HepG2 (cell line): ENCODE data around the gene STIP1. TPM values are rescaled to one million over a fixed set of nuclear protein-coding genes. Genes with fewer than 3 reads are reported as not detected.

Source experiments
- ADNP ChIP-seq: sonication (generic); formaldehyde crosslinking; IDR thresholded peaks from 2 replicates; pipeline ENCODE4 v1.4.0; 2020; ENCODE audit warnings: missing genetic modification reagents
- CENPBD1 ChIP-seq: sonication (generic); formaldehyde crosslinking; IDR thresholded peaks from 2 replicates; pipeline ENCODE4 v1.8.0; 2022; ENCODE audit warnings: missing genetic modification reagents, low read depth, mild to moderate bottlenecking, borderline replicate concordance
- CREB1 ChIP-seq, 2 experiments: fragments of 450-650 bp in 1 of 2; IDR thresholded peaks; 2 replicates each; pipeline ENCODE4 v1.6.1; 2016 to 2017; ENCODE audit warnings: control low read depth in 1 of 2, mild to moderate bottlenecking in 1 of 2, missing compliant biosample characterization in 1 of 2, missing genetic modification characterization in 1 of 2
- FOSL1 ChIP-seq: sonication (generic); formaldehyde crosslinking; IDR thresholded peaks from 2 replicates; pipeline ENCODE4 v1.9.0; 2021; ENCODE audit warnings: missing genetic modification reagents, borderline replicate concordance
- GTF2F1 ChIP-seq: fragments of 150-350 bp; IDR thresholded peaks from 2 replicates; pipeline ENCODE4 v1.6.1; 2014; ENCODE audit warnings: low read length
- GTF3A ChIP-seq: sonication (generic); formaldehyde crosslinking; conservative IDR thresholded peaks from 2 replicates; pipeline ENCODE4 v1.4.0; 2020; ENCODE audit warnings: mild to moderate bottlenecking, missing genetic modification reagents
- IKZF5 ChIP-seq: IDR thresholded peaks from 2 replicates; pipeline ENCODE4 v1.6.1; 2018; ENCODE audit warnings: missing genetic modification reagents, mild to moderate bottlenecking, missing compliant biosample characterization
- MED13 ChIP-seq: sonication (generic); formaldehyde crosslinking; IDR thresholded peaks from 2 replicates; pipeline ENCODE4 v1.5.0; 2020; ENCODE audit warnings: missing genetic modification reagents
- MXD3 ChIP-seq: IDR thresholded peaks from 2 replicates; pipeline ENCODE4 v1.6.1; 2016; ENCODE audit warnings: mild to moderate bottlenecking, missing biosample characterization, missing genetic modification reagents
- NAIF1 ChIP-seq: sonication (generic); formaldehyde crosslinking; IDR thresholded peaks from 2 replicates; pipeline ENCODE4 v1.5.0; 2020; ENCODE audit warnings: mild to moderate bottlenecking, missing genetic modification reagents, borderline replicate concordance
- NFATC3 ChIP-seq: sonication (generic); formaldehyde crosslinking; IDR thresholded peaks from 2 replicates; pipeline ENCODE4 v1.5.1; 2020; ENCODE audit warnings: mild to moderate bottlenecking, missing genetic modification reagents
- NKX3-1 ChIP-seq: sonication (generic); formaldehyde crosslinking; IDR thresholded peaks from 2 replicates; pipeline ENCODE4 v1.5.0; 2020; ENCODE audit warnings: missing genetic modification reagents
- ONECUT2 ChIP-seq: sonication (generic); formaldehyde crosslinking; IDR thresholded peaks from 2 replicates; pipeline ENCODE4 v1.4.0; 2020; ENCODE audit warnings: missing genetic modification reagents
- PRDM10 ChIP-seq: sonication (generic); formaldehyde crosslinking; IDR thresholded peaks from 2 replicates; pipeline ENCODE4 v1.4.0; 2020; ENCODE audit warnings: low read depth, missing genetic modification reagents
- RBFOX2 ChIP-seq: fragments of 200-400 bp; formaldehyde crosslinking; IDR thresholded peaks from 2 replicates; pipeline ENCODE4 v1.6.1; 2017; ENCODE audit warnings: low read depth, mild to moderate bottlenecking, low read length
- RELA ChIP-seq: sonication (generic); formaldehyde crosslinking; IDR thresholded peaks from 2 replicates; pipeline ENCODE4 v1.4.0; 2020; ENCODE audit warnings: missing genetic modification reagents
- SMAD1 ChIP-seq: sonication (generic); formaldehyde crosslinking; IDR thresholded peaks from 2 replicates; pipeline ENCODE4 v1.4.0; 2020; ENCODE audit warnings: missing genetic modification reagents, low read depth, mild to moderate bottlenecking, borderline replicate concordance
- ZNF260 ChIP-seq: sonication (generic); formaldehyde crosslinking; IDR thresholded peaks from 2 replicates; pipeline ENCODE4 v1.4.0; 2020; ENCODE audit warnings: missing genetic modification reagents, low read depth, mild to moderate bottlenecking, borderline replicate concordance
- ZNF30 ChIP-seq: sonication (generic); formaldehyde crosslinking; IDR thresholded peaks from 2 replicates; pipeline ENCODE4 v1.5.0; 2020; ENCODE audit warnings: mild to moderate bottlenecking, missing genetic modification reagents
- ZNF550 ChIP-seq: sonication (generic); formaldehyde crosslinking; IDR thresholded peaks from 2 replicates; pipeline ENCODE4 v1.4.0; 2020; ENCODE audit warnings: mild to moderate bottlenecking, missing genetic modification reagents, borderline replicate concordance
- ZNF619 ChIP-seq: sonication (generic); formaldehyde crosslinking; IDR thresholded peaks from 2 replicates; pipeline ENCODE4 v1.4.0; 2020; ENCODE audit warnings: mild to moderate bottlenecking, missing genetic modification reagents
- ZSCAN12 ChIP-seq: sonication (generic); formaldehyde crosslinking; IDR thresholded peaks from 2 replicates; pipeline ENCODE4 v1.9.0; 2021; ENCODE audit warnings: mild to moderate bottlenecking, missing genetic modification reagents
- polyA plus RNA-seq, 8 experiments: library from polyadenylated mRNA; depleted of rRNA in 3 of 8; stranded (reverse) in 7 of 8; unstranded in 1 of 8; fragments of >200 nt; fragmentation: Illumina TruSeq in 4 of 8; extraction: Trizol in 4 of 8; gene quantifications; 2 replicates each; pipeline versions ENCODE4 v1.2.1 to v1.2.3, GENCODE V29; 2011 to 2016; ENCODE audit warnings: low read depth in 4 of 8, missing spikeins in 1 of 8, mixed read lengths in 1 of 8; ENCODE audit not compliant: insufficient read depth in 1 of 8
- total RNA-seq, 5 experiments: library from RNA; depleted of rRNA; stranded (reverse); fragments of >200 nt; fragmentation: Illumina TruSeq; extraction: Trizol; gene quantifications; 2 replicates each; pipeline ENCODE4 v1.2.3, GENCODE V29; 2016; ENCODE audit warnings: low read depth in 1 of 5
- TF ChIP-seq, protein P1 (sequence below): sonication (generic); formaldehyde crosslinking; conservative IDR thresholded peaks from 2 replicates; pipeline ENCODE4 v1.8.0; 2022; ENCODE audit warnings: missing genetic modification reagents

Gene STIP1
- total and polyA plus RNA-seq, 2 of the 13 experiments (the other 11 are each of a cell fraction or from before 2014, with no cell fraction given), result 81.1 to 217 TPM

DNA sequence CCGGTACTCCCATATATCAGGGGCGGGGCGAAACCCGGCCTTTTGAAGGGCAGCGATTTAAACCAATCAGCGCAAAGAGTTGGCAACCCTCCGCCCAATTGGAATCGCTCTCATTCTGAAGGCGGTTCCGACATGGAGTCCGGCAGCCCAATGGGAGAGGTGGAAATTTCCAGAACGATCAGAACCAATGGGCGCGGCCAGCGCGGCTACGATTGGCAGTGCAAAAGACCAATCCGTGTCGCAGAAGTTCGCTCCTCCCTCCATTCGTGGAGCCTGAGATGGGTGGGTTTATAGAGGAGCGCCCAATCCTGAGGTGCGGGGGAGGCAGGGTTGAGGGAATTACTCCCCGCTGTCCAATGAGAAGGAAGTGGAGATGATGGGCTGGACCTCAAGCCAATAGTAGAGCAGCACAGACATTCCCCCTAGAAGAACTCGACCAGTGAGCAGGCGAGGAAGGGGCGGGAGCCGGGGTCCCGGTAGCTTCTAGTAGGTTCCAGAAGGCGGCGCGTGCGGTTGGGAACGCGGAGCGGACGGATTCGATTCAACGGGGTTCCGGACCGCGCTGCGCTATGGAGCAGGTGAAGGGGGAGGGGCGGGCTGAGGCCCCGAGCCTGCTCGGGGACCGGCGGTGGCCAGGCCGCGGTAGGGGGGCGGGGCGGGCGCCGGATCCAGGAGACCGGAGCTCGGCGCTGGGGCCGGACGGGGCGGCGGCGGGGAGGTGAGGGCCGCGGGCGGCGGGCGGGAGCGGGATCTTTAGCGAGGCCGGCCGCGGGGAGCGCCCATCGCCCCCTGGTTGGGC, at the start of gene STIP1 (continued):
- no peak for TF ChIP-seq PRDM10 (CRISPR knock-in tag)
- TF ChIP-seq CENPBD1 (CRISPR knock-in tag), result no peak
- TF ChIP-seq, protein P1, sequence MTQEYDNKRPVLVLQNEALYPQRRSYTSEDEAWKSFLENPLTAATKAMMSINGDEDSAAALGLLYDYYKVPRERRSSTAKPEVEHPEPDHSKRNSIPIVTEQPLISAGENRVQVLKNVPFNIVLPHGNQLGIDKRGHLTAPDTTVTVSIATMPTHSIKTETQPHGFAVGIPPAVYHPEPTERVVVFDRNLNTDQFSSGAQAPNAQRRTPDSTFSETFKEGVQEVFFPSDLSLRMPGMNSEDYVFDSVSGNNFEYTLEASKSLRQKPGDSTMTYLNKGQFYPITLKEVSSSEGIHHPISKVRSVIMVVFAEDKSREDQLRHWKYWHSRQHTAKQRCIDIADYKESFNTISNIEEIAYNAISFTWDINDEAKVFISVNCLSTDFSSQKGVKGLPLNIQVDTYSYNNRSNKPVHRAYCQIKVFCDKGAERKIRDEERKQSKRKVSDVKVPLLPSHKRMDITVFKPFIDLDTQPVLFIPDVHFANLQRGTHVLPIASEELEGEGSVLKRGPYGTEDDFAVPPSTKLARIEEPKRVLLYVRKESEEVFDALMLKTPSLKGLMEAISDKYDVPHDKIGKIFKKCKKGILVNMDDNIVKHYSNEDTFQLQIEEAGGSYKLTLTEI (CRISPR knock-in tag), result no peak
- no peak for TF ChIP-seq RBFOX2
- no peak; the same call in none of the 2 replicates for TF ChIP-seq IKZF5
- TF ChIP-seq ZNF30 (CRISPR knock-in tag), result no peak
- no peak for TF ChIP-seq MED13
- TF ChIP-seq GTF2F1, result no peak
- peak; percentile 37; the same call in 1 of the 2 replicates for TF ChIP-seq RELA
- no peak; the same call in 1 of the 2 replicates for TF ChIP-seq NAIF1
- TF ChIP-seq ZSCAN12 (CRISPR knock-in tag), result no peak
- TF ChIP-seq ZNF260 (CRISPR knock-in tag), result no peak
- no peak for TF ChIP-seq GTF3A (CRISPR knock-in tag)
- TF ChIP-seq FOSL1, result no peak
- no peak for TF ChIP-seq ADNP
- peak; percentile 37; the same call in 1 of the 2 replicates for TF ChIP-seq MXD3
- TF ChIP-seq SMAD1, result no peak
- TF ChIP-seq ZNF619, result no peak
- no peak for TF ChIP-seq ZNF550 (CRISPR knock-in tag)
- peak; percentile 87 for TF ChIP-seq CREB1 (IDR thresholded peaks at IDR 0.05)
- peak; percentile 94 for TF ChIP-seq CREB1 (CRISPR knock-in tag; IDR thresholded peaks at IDR 0.05)
- no peak for TF ChIP-seq ONECUT2
- TF ChIP-seq NKX3-1 (CRISPR knock-in tag), result 0 out of 2 replicates have a peak, but pooled peaks have one; percentile 43
- no peak for TF ChIP-seq NFATC3 (CRISPR knock-in tag)
